Measurements from ENCODE around the gene SGO1.

Gene SGO1

DNA sequence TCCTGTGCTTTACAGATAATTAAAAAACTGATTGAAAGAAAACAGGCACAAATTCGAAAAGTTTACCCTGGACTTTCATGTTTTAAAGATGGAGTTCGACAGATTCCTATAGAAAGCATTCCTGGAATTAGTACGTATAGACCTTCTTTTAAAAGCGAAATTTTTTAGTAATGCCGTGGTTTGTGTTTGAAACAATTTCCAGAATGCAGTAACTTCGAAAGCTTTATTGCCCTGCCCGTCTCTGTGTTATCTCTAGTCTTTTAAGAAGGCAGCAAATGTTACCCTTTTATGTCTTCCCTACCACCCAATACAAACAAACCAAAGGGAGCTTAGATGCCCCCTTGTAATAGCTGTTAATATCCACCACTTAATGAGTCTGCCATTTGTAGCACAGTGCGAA, 39.7 kb downstream of the SGO1 start:
- TF ChIP-seq, protein P1, sequence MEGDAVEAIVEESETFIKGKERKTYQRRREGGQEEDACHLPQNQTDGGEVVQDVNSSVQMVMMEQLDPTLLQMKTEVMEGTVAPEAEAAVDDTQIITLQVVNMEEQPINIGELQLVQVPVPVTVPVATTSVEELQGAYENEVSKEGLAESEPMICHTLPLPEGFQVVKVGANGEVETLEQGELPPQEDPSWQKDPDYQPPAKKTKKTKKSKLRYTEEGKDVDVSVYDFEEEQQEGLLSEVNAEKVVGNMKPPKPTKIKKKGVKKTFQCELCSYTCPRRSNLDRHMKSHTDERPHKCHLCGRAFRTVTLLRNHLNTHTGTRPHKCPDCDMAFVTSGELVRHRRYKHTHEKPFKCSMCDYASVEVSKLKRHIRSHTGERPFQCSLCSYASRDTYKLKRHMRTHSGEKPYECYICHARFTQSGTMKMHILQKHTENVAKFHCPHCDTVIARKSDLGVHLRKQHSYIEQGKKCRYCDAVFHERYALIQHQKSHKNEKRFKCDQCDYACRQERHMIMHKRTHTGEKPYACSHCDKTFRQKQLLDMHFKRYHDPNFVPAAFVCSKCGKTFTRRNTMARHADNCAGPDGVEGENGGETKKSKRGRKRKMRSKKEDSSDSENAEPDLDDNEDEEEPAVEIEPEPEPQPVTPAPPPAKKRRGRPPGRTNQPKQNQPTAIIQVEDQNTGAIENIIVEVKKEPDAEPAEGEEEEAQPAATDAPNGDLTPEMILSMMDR (IDR thresholded peaks at IDR 0.05), result no peak

DNA sequence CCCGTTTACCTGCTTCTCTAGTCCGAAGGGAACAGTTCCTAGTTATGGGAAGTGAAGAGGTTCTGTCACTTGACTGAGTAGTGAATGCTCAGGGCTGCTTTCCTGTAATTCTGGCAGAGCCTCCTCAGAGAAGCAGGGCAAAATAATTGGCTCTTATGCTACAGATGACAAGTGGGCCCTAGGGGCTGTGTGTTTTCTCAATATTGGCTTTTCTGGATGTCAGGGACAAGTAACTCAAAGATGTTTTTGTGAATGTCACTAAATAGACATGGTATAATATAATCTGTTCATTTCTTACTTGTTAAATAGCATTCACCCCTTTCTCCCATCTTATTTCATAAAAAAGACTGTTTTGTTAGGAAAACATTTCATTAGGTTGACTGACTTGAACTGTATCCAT, 40.1 kb downstream of the SGO1 start:
- TF ChIP-seq, protein P1 (IDR thresholded peaks at IDR 0.05), result no peak

DNA sequence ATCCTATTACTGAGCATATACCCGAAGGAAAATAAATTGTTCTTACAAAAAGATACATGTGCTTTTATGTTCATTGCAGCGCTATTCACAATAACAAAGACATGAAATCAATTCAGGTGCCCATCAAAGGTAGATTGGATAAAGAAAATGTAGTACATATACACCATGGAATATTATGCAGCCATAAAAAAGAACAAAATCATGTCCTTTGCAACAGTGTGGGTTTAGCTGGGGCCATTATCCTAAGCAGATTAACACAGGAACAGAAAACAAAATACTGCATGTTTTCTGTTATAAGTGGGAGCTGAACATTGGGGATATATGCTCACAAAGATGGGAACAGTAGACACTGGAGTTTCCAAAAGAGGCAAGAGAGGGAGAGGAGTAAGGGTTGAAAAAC, 42.5 kb downstream of the SGO1 start:
- TF ChIP-seq, protein P1 (IDR thresholded peaks at IDR 0.05), result no peak

DNA sequence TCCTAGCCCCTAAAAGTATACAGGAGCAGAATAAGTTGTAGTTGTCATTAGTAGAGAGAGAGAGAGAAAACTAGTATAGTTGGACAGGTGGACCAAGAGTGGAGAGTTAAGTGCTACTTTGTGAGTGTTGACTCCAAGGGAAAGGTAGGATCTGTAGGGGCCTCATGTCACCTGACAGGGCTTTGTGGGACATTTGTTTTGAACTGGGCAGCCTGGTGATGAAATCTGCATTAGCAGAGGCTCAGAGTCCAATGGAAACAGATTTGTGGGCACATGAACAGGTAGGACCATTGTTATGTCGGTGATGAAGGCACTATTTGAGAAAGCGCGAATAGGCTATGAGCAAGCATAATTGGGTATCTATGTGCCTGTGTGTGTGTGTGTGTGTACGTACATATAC, 43.5 kb downstream of the SGO1 start:
- TF ChIP-seq, protein P1 (IDR thresholded peaks at IDR 0.05), result no peak

DNA sequence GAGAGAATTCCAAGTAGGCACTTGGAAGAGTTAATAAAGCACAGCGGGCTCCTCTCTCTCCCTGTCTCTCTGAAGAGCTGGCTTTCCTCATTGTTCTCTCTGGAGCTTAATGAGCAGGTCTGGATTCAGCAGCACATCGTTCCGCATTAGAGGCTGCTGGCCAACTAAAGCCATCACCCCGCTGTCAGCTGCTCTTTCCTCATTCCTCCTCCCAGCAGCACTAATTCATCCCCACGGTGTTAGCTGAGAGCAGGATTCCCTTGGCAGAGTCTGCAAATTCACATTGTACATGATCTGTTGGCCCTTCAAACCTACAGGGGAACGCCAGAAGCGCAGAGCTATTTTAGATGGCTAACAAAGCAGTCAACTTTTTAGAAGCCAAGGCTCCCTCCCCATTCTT, 44.2 kb downstream of the SGO1 start:
- TF ChIP-seq, protein P1 (IDR thresholded peaks at IDR 0.05), result no peak

DNA sequence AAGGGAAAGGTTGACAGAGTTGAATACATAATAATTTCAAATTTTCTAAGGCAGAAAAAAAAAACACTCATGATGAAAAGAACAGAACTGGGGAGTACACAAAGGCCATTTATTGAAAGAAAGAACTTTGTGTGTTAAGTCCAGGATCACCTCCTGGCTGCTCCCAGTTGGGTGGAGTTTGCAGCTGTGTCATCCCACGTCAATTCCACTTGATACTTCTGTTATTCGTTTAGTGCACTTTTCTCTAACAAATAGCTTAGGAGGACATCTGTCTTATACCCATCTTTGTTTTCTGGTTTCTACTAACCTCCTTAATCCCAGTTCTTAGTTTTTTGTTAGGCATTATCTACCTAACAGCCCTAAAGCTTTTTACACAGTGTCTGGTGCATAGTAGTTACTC, 44.7 kb downstream of the SGO1 start:
- TF ChIP-seq, protein P1 (IDR thresholded peaks at IDR 0.05), result no peak

DNA sequence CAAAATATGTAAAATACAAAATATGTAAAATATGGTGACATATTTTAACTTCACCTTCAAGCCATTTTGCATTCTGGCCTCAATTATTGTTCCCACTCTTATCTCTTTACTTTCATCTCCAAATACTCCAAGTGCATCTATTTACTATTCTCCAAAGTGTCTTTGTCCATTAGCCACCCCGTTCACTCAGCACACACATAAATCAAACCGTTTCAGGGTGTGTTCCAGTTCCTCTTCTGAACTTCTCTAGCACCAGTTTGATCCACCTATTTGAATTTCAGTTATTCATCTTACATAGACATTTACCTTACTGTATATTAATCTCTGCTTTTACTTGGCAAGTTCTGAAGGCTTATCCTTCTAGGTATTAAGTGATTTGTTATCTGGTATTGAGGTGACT, 45.1 kb downstream of the SGO1 start:
- TF ChIP-seq, protein P1 (IDR thresholded peaks at IDR 0.05), result no peak

DNA sequence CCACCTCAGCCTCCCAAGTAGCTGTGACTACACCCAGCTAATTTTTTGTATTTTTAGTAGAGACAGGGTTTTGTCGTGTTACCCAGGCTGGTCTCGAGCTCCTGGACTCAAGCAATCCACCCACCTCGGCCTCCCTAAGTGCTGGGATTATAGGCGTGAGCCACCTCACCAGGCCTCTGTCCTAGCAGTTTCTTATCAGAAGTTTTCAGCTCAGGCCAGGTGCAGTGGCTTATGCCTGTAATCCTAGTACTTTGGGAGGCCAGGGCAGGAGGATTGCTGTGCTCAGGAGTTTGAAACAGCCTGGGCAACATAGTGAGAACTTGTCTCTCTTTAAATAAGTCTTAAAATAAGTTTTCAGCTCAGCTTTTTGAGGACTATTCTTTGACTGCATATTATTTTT, 48.4 kb downstream of the SGO1 start:
- TF ChIP-seq, protein P1 (IDR thresholded peaks at IDR 0.05), result no peak
